Lower leg skin (tissue), 3 donors: Measurements from ENCODE around the gene SGTB.

Experiments used
- CTCF ChIP-seq, 3 donors: fragments of 450-650 bp; IDR thresholded peaks; one replicate each; pipeline ENCODE4 v1.5.1; 2016; ENCODE audit warnings: antibody characterized with exemption in 3 of 3, mild to moderate bottlenecking in 3 of 3, moderate library complexity in 2 of 3
- POLR2A ChIP-seq, 2 donors: fragments of 450-650 bp; IDR thresholded peaks; one replicate each; pipeline ENCODE4 v1.6.1; 2016 to 2017; ENCODE audit warnings: antibody characterized with exemption in 2 of 2, mild to moderate bottlenecking in 1 of 2, moderate library complexity in 1 of 2

GRCh38 chr5:65696892-65697291, 25.0 kb downstream of the SGTB start:
- TF ChIP-seq CTCF (IDR thresholded peaks at IDR 0.05) (no peak), POLR2A (IDR thresholded peaks at IDR 0.05) (no peak)
